Esophagus squamous epithelium (tissue), 5 donors: Measurements from ENCODE around the gene CXCL14. TPM values are rescaled to one million over a fixed set of nuclear protein-coding genes. Genes with fewer than 3 reads are reported as not detected.

ENCODE experiments used
- DNase-seq: peaks from one replicate; lab custom pipeline; 2025; lab: John Stamatoyannopoulos, UW
- H3K27ac ChIP-seq, 4 donors: fragments of 200-600 bp; sonication (generic); one replicate each; pipeline ENCODE4 v1.5.1; 2016 to 2019; ENCODE audit warnings: mild to moderate bottlenecking in 1 of 4
- H3K27me3 ChIP-seq, 4 donors: fragments of 200-600 bp; sonication (generic); 1 replicate in 3 of 4; 2 replicates in 1 of 4; pipeline versions ENCODE4 v1.5.1 to v1.6.0; 2017 to 2021; ENCODE audit warnings: antibody characterized with exemption in 1 of 4
- H3K36me3 ChIP-seq, 3 donors: fragments of 200-600 bp; sonication (generic); one replicate each; pipeline ENCODE4 v1.5.1; 2016 to 2019
- H3K4me1 ChIP-seq, 3 donors: fragments of 200-600 bp; sonication (generic); one replicate each; pipeline ENCODE4 v1.5.1; 2017 to 2019
- H3K4me3 ChIP-seq, 4 donors: fragments of 200-600 bp; sonication (generic); 1 replicate in 3 of 4; 2 replicates in 1 of 4; pipeline ENCODE4 v1.5.1; 2016 to 2019; ENCODE audit warnings: mild to moderate bottlenecking in 2 of 4, moderate library complexity in 1 of 4
- H3K9me3 ChIP-seq, 3 donors: fragments of 200-600 bp; sonication (generic); one replicate each; pipeline ENCODE4 v1.5.1; 2016 to 2019
- POLR2A ChIP-seq, 4 donors: fragments of 450-650 bp; IDR thresholded peaks; one replicate each; pipeline ENCODE4 v1.6.1; 2017; ENCODE audit warnings: antibody characterized with exemption in 4 of 4, mild to moderate bottlenecking in 4 of 4, moderate library complexity in 3 of 4
- WGBS, 2 donors: methylation state at CpG; one replicate each; pipeline ENCODE4 v1.1.5; 2018; 5-methylcytosine and 5-hydroxymethylcytosine counted together
- intact Hi-C: fragments of 100-400 bp; cut with DNase I; formaldehyde crosslinking; loops from one replicate; pipeline ENCODE4 v1.15.0; 2022
- total RNA-seq, 4 donors: library from RNA; depleted of rRNA; stranded (reverse); fragments of >200 nt; gene quantifications; one replicate each; pipeline ENCODE4 v1.1.0, GENCODE V29; 2016
- TF ChIP-seq, protein P1 (sequence below), 6 experiments: fragments of 450-650 bp in 4 of 6; fragments of 200-600 bp in 2 of 6; sonication (generic) in 2 of 6; IDR thresholded peaks; one replicate each; pipeline ENCODE4 v1.5.1; 2016 to 2019; ENCODE audit warnings: antibody characterized with exemption in 6 of 6, mild to moderate bottlenecking in 4 of 6, moderate library complexity in 4 of 6
- donor health status: DM: yes; HTN: yes; CAD: no.

The CXCL14 gene
- total RNA-seq, 4 donors from 2014 or later: 23.1 to 160 (median 95.4) TPM

- H3K27ac ChIP-seq: no peak overlapping the region
- H3K27me3 ChIP-seq: peaks cover 3 to 97% (median 7%) of the 10 kb centered on the region in 4 donors
- intact Hi-C loops: no loop called here
- WGBS, 2 donors: 65 to 79% methylated on average over 6 to 7 of the region's 12 CpGs
- H3K4me1 ChIP-seq: peaks cover 13 to 38% (median 15%) of the 10 kb centered on the region in 3 donors
- TF ChIP-seq POLR2A (IDR thresholded peaks at IDR 0.05): no peak
- TF ChIP-seq, protein P1, sequence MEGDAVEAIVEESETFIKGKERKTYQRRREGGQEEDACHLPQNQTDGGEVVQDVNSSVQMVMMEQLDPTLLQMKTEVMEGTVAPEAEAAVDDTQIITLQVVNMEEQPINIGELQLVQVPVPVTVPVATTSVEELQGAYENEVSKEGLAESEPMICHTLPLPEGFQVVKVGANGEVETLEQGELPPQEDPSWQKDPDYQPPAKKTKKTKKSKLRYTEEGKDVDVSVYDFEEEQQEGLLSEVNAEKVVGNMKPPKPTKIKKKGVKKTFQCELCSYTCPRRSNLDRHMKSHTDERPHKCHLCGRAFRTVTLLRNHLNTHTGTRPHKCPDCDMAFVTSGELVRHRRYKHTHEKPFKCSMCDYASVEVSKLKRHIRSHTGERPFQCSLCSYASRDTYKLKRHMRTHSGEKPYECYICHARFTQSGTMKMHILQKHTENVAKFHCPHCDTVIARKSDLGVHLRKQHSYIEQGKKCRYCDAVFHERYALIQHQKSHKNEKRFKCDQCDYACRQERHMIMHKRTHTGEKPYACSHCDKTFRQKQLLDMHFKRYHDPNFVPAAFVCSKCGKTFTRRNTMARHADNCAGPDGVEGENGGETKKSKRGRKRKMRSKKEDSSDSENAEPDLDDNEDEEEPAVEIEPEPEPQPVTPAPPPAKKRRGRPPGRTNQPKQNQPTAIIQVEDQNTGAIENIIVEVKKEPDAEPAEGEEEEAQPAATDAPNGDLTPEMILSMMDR (IDR thresholded peaks at IDR 0.05): no peak
- H3K9me3 ChIP-seq: no peaks in the 10 kb centered on the region
- no peaks in the 10 kb centered on the region for H3K36me3 ChIP-seq
- H3K4me3 ChIP-seq: no peak overlapping the region
- DNase-seq: no peak
Observed at GRCh38 chr5:135546101-135546500, 32.7 kb downstream of the CXCL14 start.

DNA sequence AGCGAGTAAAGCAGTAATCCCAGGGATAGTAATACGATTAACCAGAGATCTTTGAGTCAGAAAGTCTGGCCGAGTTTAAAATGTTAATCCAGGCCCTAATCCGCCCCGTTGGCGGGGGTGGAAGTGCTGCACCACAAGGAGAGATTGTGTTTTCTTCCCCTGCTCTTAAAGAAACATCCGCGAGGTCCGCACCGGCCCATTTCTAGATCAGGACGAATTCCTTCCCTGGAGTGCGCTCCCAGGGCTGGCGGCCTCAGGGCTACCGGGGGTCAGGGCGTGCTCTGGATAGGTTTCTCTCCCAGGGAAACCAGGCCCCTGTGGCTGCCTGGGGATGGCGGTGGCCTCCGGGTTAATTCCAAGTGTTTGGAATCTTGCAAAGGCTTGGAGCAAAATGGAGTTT lies 33.7 kb downstream of the CXCL14 start:
- no peak for DNase-seq
- WGBS, 2 donors: 16 to 68% methylated on average over 6 to 15 of the region's 17 CpGs
- peaks cover 13 to 38% (median 15%) of the 10 kb centered on the region in 3 donors for H3K4me1 ChIP-seq
- no peaks in the 10 kb centered on the region for H3K9me3 ChIP-seq
- intact Hi-C loops: no loop called here
- H3K27me3 ChIP-seq: peaks cover 3 to 97% (median 7%) of the 10 kb centered on the region in 4 donors
- H3K27ac ChIP-seq: no peak overlapping the region
- no peaks in the 10 kb centered on the region for H3K36me3 ChIP-seq
- TF ChIP-seq POLR2A (IDR thresholded peaks at IDR 0.05): no peak
- TF ChIP-seq, protein P1 (IDR thresholded peaks at IDR 0.05): no peak
- H3K4me3 ChIP-seq: peak overlapping the region in 3 of 4 donors; percentile 49 to 72 (median 52)

DNA sequence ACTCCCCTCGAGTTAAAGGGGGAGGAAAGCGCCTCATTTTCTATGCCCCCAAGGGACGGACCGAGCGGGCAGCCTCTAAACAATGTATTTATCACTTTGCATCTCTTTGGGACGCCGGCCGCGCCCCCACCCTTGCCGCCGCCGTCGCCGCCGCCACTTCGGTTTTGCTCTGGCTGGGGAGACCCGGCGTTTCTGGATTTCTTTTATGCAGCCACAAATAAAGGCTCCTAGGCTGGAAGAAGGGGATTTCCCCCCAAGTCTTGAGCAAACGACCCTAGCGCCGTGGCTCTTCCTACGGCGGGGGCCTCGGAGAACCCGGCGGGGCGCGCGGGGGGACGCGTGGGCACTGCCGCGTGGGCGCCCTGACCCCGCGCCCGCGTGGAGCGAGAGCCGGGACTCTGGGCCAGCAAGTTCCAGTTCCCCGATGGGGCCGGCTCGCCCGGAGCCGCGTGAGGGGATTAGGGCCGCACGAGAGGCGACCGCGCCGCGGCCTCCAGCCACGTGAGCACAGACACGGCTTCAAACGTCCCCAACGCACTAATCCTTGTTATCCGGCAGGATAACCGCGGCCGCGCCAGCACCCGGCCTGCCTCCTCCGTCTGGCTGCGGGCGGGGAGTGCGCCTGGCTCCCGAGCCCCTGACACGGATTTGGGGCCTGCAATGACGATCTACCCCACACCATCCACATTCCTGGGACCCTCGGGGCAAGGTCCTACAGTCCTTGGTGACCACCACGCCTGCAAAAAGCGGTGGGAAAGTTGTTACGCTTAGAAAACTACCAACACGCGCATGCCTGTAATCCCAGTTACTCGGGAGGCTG lies 35.1 kb downstream of the CXCL14 start:
- intact Hi-C loops: no loop called here
- Histone ChIP-seq H3K36me3 (no peaks in the 10 kb centered on the region), H3K4me1 (peaks cover 13 to 44% (median 15%) of the 10 kb centered on the region in 3 donors), H3K9me3 (no peaks in the 10 kb centered on the region), H3K4me3 (peak overlapping the region; percentile 27 to 72 (median 50)), H3K27ac (peak overlapping the region in 3 of 4 donors; percentile 17 to 51 (median 26)), H3K27me3 (peaks cover 3 to 97% (median 7%) of the 10 kb centered on the region in 4 donors)
- TF ChIP-seq, protein P1 (IDR thresholded peaks at IDR 0.05): no peak
- no peak for TF ChIP-seq POLR2A (IDR thresholded peaks at IDR 0.05)
- DNase-seq: no peak
- WGBS, 2 donors: 9 to 11% methylated on average over 18 to 22 of the region's 77 CpGs

GRCh38 chr5:135543001-135543484 lies 35.7 kb downstream of the CXCL14 start:
- no peak for TF ChIP-seq POLR2A (IDR thresholded peaks at IDR 0.05)
- TF ChIP-seq, protein P1 (IDR thresholded peaks at IDR 0.05): no peak
- H3K9me3 ChIP-seq: no peaks in the 10 kb centered on the region
- intact Hi-C loops: no loop called here
- H3K4me3 ChIP-seq: peak overlapping the region; percentile 27 to 72 (median 50)
- no peaks in the 10 kb centered on the region for H3K36me3 ChIP-seq
- H3K27ac ChIP-seq: peak overlapping the region in 2 of 4 donors; percentile 13 to 51
- H3K27me3 ChIP-seq: peaks cover 3 to 98% (median 7%) of the 10 kb centered on the region in 4 donors
- no peak for DNase-seq
- 21 to 23% methylated on average over 5 of the region's 5 CpGs for WGBS, 2 donors
- H3K4me1 ChIP-seq: peaks cover 13 to 39% (median 15%) of the 10 kb centered on the region in 3 donors
